WERI-Rb-1 (cell line): ENCODE data around the gene LAMB4.

ENCODE experiments used
- DNase-seq: peaks from one replicate; pipeline ENCODE4 v3.0.0-alpha.2; 2020
- H3K27ac ChIP-seq: fragments of 250-450 bp; sonication (Bioruptor Pico); 2 replicates; pipeline ENCODE4 v1.5.1; 2020; ENCODE audit warnings: mild to moderate bottlenecking, moderate library complexity
- H3K27me3 ChIP-seq: fragments of 250-450 bp; sonication (Bioruptor Pico); 2 replicates; pipeline ENCODE4 v1.5.1; 2021; ENCODE audit warnings: mild to moderate bottlenecking, low read depth, moderate library complexity; ENCODE audit not compliant: insufficient read depth, severe bottlenecking
- H3K36me3 ChIP-seq: fragments of 250-450 bp; sonication (Bioruptor Pico); 2 replicates; pipeline ENCODE4 v1.5.1; 2020; ENCODE audit warnings: mild to moderate bottlenecking, moderate library complexity
- H3K4me3 ChIP-seq: 2 replicates; pipeline ENCODE4 v1.5.1; 2011; ENCODE audit warnings: low read depth, mild to moderate bottlenecking, control low read depth, low read length
- H3K9me3 ChIP-seq: fragments of 250-450 bp; sonication (Bioruptor Pico); 2 replicates; pipeline ENCODE4 v1.5.1; 2021; ENCODE audit warnings: mild to moderate bottlenecking, moderate library complexity; ENCODE audit not compliant: severe bottlenecking
- CTCF ChIP-seq: IDR thresholded peaks from 2 replicates; pipeline ENCODE4 v1.5.1; 2011; ENCODE audit warnings: low read depth, mild to moderate bottlenecking, control low read depth, inconsistent platforms, low read length

The LAMB4 gene

GRCh38 chr7:108146070-108146842 lies 16.1 kb upstream of the LAMB4 start:
- Histone ChIP-seq H3K36me3 (no peaks in the 10 kb centered on the region), H3K27ac (peak overlapping the region; percentile 11; the same call in 1 of the 2 replicates), H3K27me3 (no peaks in the 10 kb centered on the region), H3K9me3 (no peaks in the 10 kb centered on the region), H3K4me3 (peak overlapping the region; percentile 33)
- peak; percentile 72 for TF ChIP-seq CTCF
- DNase-seq, result peak; percentile 79

- no peaks in the 10 kb centered on the region for H3K9me3 ChIP-seq
- no peaks in the 10 kb centered on the region for H3K27me3 ChIP-seq
- no peak overlapping the region for H3K27ac ChIP-seq
- no peaks in the 10 kb centered on the region for H3K36me3 ChIP-seq
- TF ChIP-seq CTCF, result no peak
- no peak for DNase-seq
- no peak overlapping the region for H3K4me3 ChIP-seq
Observed at GRCh38 chr7:108145401-108145800, 15.2 kb upstream of the LAMB4 start.

- Histone ChIP-seq H3K36me3 (no peaks in the 10 kb centered on the region), H3K27ac (no peak overlapping the region)
- no peak for TF ChIP-seq CTCF
Observed at GRCh38 chr7:108144931-108145330, 14.8 kb upstream of the LAMB4 start.

GRCh38 chr7:108143658-108144420 lies 13.7 kb upstream of the LAMB4 start:
- H3K9me3 ChIP-seq, result no peaks in the 10 kb centered on the region
- H3K27ac ChIP-seq, result no peak overlapping the region
- no peaks in the 10 kb centered on the region for H3K27me3 ChIP-seq
- H3K36me3 ChIP-seq, result no peaks in the 10 kb centered on the region
- TF ChIP-seq CTCF, result no peak
- no peak overlapping the region for H3K4me3 ChIP-seq
- no peak for DNase-seq

More at GRCh38 chr7:108144931-108145330, 14.8 kb upstream of the LAMB4 start:
- Histone ChIP-seq H3K4me3 (no peak overlapping the region), H3K27me3 (no peaks in the 10 kb centered on the region), H3K9me3 (no peaks in the 10 kb centered on the region)
- DNase-seq, result no peak

GRCh38 chr7:108142675-108143259 lies 12.6 kb upstream of the LAMB4 start:
- DNase-seq, result no peak
- TF ChIP-seq CTCF, result no peak
- Histone ChIP-seq H3K27ac (no peak overlapping the region), H3K4me3 (no peak overlapping the region), H3K9me3 (no peaks in the 10 kb centered on the region), H3K36me3 (no peaks in the 10 kb centered on the region), H3K27me3 (no peaks in the 10 kb centered on the region)
